Natural killer cell (primary cell): ENCODE data around the gene UGT1A10. TPM values are rescaled to one million over a fixed set of nuclear protein-coding genes. Genes with fewer than 3 reads are reported as not detected.

Experiments
- ATAC-seq, 3 donors: fragments of 150-1000 bp in 2 of 3; fragments of 200-7000 bp in 1 of 3; cut with Tn5 transposase; 1 replicate in 1 of 3; 2 replicates in 2 of 3; pipeline ENCODE4 v1.10.0; 2021; ENCODE audit warnings: mild to moderate bottlenecking in 2 of 3, moderate library complexity in 2 of 3
- DNase-seq, 2 donors: peaks; one replicate each; pipeline versions ENCODE4 v3.0.0 to v3.0.0-alpha.2; 2013 to 2021; ENCODE audit warnings: mixed read lengths in 1 of 2
- H3K27ac ChIP-seq: one replicate; pipeline ENCODE4 v1.5.1; 2013; ENCODE audit warnings: mild to moderate bottlenecking, low read length
- H3K27me3 ChIP-seq: one replicate; pipeline ENCODE4 v1.6.1; 2013; ENCODE audit warnings: low read length; ENCODE audit not compliant: control insufficient read depth, insufficient read depth
- H3K36me3 ChIP-seq: one replicate; pipeline ENCODE4 v1.6.1; 2013; ENCODE audit warnings: low read length; ENCODE audit not compliant: control insufficient read depth, insufficient read depth
- H3K4me1 ChIP-seq: one replicate; pipeline ENCODE4 v1.6.1; 2013; ENCODE audit warnings: low read length; ENCODE audit not compliant: control insufficient read depth, insufficient read depth
- H3K4me3 ChIP-seq: one replicate; pipeline ENCODE4 v1.5.1; 2013; ENCODE audit warnings: low read length
- H3K9me3 ChIP-seq: one replicate; pipeline ENCODE4 v1.6.1; 2013; ENCODE audit warnings: low read length; ENCODE audit not compliant: control insufficient read depth, insufficient read depth
- H3K27ac Mint-ChIP-seq, 2 donors: one replicate each; pipeline ENCODE4 v1.8.0; 2022; ENCODE audit warnings: mild to moderate bottlenecking in 2 of 2, mixed read lengths in 2 of 2, moderate library complexity in 1 of 2
- H3K27me3 Mint-ChIP-seq, 2 donors: one replicate each; pipeline ENCODE4 v1.8.0; 2022; ENCODE audit warnings: low read depth in 2 of 2, mixed read lengths in 2 of 2
- H3K36me3 Mint-ChIP-seq: one replicate; pipeline ENCODE4 v1.8.0; 2022; ENCODE audit warnings: mixed read lengths
- H3K4me1 Mint-ChIP-seq, 2 donors: one replicate each; pipeline ENCODE4 v1.8.0; 2022; ENCODE audit warnings: mixed read lengths in 2 of 2
- H3K4me3 Mint-ChIP-seq: one replicate; pipeline ENCODE4 v1.8.0; 2022; ENCODE audit warnings: mild to moderate bottlenecking, moderate library complexity, mixed read lengths
- H3K9me3 Mint-ChIP-seq, 2 donors: one replicate each; pipeline ENCODE4 v1.8.0; 2022; ENCODE audit warnings: mixed read lengths in 2 of 2
- WGBS: methylation state at CpG from one replicate; pipeline ENCODE4 v1.1.7; 2013; ENCODE audit warnings: missing lambda C conversion rate; ENCODE audit not compliant: insufficient coverage; 5-methylcytosine and 5-hydroxymethylcytosine counted together
- intact Hi-C: fragments of 100-400 bp; cut with micrococcal nuclease; formaldehyde crosslinking; loops from one replicate; pipeline ENCODE4 v1.14.2; 2022
- total RNA-seq, 4 donors: library from RNA; stranded (reverse); fragments of 120-200 nt in 1 of 4; gene quantifications; one replicate each; pipeline versions ENCODE4 v1.2.3 to v1.2.4, GENCODE V29; 2013 to 2022
- TF ChIP-seq, protein P1 (sequence below): fragments of 200-600 bp; IDR thresholded peaks from one replicate; pipeline ENCODE4 v1.8.0; 2022; ENCODE audit warnings: antibody characterized with exemption

Gene UGT1A10
- total RNA-seq, 3 donors from 2014 or later (not counting 1 experiment from before 2014, with no cell fraction given) = not detected

DNA sequence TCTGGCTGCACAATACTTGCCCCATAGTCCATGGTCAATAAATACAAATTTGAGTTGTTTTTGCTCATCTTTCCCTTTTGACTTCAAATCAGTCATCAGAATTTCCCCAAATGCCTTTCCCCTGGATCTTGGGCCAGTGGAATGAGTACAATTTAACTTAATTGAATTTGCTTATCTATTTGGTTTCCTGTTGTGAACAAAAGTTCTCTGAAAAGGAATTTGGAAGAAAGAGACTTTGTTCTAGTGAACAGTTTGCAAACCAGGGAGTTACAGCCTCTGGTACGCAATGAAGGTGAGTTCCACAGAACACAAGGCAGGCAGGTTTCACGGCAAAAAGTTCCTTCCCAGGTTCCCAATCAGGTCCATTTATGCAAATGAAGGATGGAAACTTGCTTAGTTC is 122.6 kb downstream of the UGT1A10 start:
- Histone ChIP-seq H3K4me1 (no peaks in the 10 kb centered on the region), H3K27ac (no peak overlapping the region), H3K27me3 (no peaks in the 10 kb centered on the region), H3K4me3 (no peak overlapping the region), H3K9me3 (no peaks in the 10 kb centered on the region), H3K36me3 (no peaks in the 10 kb centered on the region)
- intact Hi-C loops = no loop called here
- no peak for DNase-seq
- ATAC-seq = no peak
- Mint-ChIP-seq H3K27me3 (peaks cover 10 to 14% of the 10 kb centered on the region in 2 donors), H3K4me1 (no peaks in the 10 kb centered on the region), H3K4me3 (no peak overlapping the region), H3K27ac (no peak overlapping the region), H3K36me3 (no peaks in the 10 kb centered on the region), H3K9me3 (no peaks in the 10 kb centered on the region)
- WGBS = 90% methylated on average over 2 of the region's 2 CpGs
- TF ChIP-seq, protein P1, sequence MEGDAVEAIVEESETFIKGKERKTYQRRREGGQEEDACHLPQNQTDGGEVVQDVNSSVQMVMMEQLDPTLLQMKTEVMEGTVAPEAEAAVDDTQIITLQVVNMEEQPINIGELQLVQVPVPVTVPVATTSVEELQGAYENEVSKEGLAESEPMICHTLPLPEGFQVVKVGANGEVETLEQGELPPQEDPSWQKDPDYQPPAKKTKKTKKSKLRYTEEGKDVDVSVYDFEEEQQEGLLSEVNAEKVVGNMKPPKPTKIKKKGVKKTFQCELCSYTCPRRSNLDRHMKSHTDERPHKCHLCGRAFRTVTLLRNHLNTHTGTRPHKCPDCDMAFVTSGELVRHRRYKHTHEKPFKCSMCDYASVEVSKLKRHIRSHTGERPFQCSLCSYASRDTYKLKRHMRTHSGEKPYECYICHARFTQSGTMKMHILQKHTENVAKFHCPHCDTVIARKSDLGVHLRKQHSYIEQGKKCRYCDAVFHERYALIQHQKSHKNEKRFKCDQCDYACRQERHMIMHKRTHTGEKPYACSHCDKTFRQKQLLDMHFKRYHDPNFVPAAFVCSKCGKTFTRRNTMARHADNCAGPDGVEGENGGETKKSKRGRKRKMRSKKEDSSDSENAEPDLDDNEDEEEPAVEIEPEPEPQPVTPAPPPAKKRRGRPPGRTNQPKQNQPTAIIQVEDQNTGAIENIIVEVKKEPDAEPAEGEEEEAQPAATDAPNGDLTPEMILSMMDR = no peak

DNA sequence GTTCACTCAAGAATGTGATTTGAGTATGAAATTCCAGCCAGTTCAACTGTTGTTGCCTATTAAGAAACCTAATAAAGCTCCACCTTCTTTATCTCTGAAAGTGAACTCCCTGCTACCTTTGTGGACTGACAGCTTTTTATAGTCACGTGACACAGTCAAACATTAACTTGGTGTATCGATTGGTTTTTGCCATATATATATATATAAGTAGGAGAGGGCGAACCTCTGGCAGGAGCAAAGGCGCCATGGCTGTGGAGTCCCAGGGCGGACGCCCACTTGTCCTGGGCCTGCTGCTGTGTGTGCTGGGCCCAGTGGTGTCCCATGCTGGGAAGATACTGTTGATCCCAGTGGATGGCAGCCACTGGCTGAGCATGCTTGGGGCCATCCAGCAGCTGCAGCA is 123.8 kb downstream of the UGT1A10 start, which contains the start of gene UGT1A1:
TSS of gene UGT1A1 (plus strand) at position 228 of the 400 bp plus-strand sequence. CDS start at position 246, 18 bp downstream.
- DNase-seq (no peak), ATAC-seq (no peak)
- H3K4me1 Mint-ChIP-seq = no peaks in the 10 kb centered on the region
- peaks cover 16 to 18% of the 10 kb centered on the region in 2 donors for H3K27me3 Mint-ChIP-seq
- 90% methylated on average over 4 of the region's 6 CpGs for WGBS
- no peak within 1 kb of the TSS for H3K27ac Mint-ChIP-seq
- no peak within 1 kb of the TSS for H3K27ac ChIP-seq
- no peaks in the 10 kb centered on the region for H3K36me3 Mint-ChIP-seq
- no peaks in the 10 kb centered on the region for H3K27me3 ChIP-seq
- H3K4me3 ChIP-seq = no peak within 1 kb of the TSS
- no peaks in the 10 kb centered on the region for H3K9me3 ChIP-seq
- H3K36me3 ChIP-seq = no peaks in the 10 kb centered on the region
- intact Hi-C loops = no loop called here
- H3K4me1 ChIP-seq = no peaks in the 10 kb centered on the region
- TF ChIP-seq, protein P1 = no peak
- no peak within 1 kb of the TSS for H3K4me3 Mint-ChIP-seq
- H3K9me3 Mint-ChIP-seq = no peaks in the 10 kb centered on the region

DNA sequence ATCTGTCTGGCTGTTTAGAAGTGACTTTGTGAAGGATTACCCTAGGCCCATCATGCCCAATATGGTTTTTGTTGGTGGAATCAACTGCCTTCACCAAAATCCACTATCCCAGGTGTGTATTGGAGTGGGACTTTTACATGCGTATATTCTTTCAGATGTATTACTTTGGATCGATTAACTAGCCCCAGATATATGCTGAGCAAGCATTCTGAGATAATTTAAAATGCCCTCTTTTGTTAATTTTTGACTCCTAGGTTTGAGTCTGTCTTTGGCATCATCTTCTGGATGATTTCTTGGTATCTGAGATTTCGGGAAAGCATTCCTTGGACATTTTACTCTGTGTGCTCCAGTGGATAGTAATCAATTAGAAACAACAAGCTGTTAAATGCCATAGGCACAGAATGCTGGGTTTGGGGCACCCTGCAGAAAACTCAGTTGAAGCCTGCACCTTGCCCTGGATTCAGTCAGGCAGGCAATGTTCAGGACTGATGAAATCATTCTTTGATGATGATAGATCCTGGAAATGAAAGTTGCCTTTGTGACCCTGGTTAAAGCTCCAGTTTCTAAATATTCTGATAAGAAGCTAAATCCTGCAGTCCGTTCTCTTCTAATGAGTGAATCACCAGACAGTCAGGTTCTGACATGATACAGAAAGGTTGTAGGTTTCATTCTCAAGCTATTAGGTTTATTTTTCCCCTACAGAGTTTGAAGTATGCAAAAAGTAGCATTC is 125.0 kb downstream of the UGT1A10 start:
- H3K9me3 Mint-ChIP-seq = no peaks in the 10 kb centered on the region
- no peak overlapping the region for H3K4me3 ChIP-seq
- intact Hi-C loops = no loop called here
- no peaks in the 10 kb centered on the region for H3K36me3 ChIP-seq
- no peaks in the 10 kb centered on the region for H3K4me1 Mint-ChIP-seq
- no peak overlapping the region for H3K27ac ChIP-seq
- TF ChIP-seq, protein P1 = no peak
- ATAC-seq = no peak
- H3K27me3 ChIP-seq = no peaks in the 10 kb centered on the region
- 90% methylated on average over 4 of the region's 4 CpGs for WGBS
- no peak for DNase-seq
- no peak overlapping the region for H3K27ac Mint-ChIP-seq
- no peaks in the 10 kb centered on the region for H3K9me3 ChIP-seq
- H3K4me3 Mint-ChIP-seq = no peak overlapping the region
- no peaks in the 10 kb centered on the region for H3K36me3 Mint-ChIP-seq
- H3K27me3 Mint-ChIP-seq = peaks cover 18% of the 10 kb centered on the region in 2 donors
- no peaks in the 10 kb centered on the region for H3K4me1 ChIP-seq

DNA sequence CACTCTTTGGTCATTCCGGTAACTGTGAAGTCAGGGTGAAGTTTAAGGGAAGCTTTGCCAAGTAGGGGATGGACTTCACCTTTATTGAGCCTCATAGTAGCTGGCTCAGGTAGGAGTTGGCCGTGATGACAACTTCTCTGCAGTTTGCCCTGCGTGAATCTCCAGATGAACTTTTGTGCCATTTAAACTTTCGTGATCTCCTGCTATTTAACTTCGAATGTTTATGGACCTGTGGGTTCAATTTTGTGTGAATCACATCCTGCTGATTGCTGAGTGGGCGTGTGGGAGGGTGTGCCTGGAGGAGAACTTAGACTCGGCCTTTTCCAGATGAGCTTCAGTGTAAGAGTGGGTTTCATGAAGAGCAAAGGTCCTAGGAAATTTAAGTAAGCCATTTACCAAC is 128.0 kb downstream of the UGT1A10 start:
- H3K27ac Mint-ChIP-seq = no peak overlapping the region
- H3K4me1 ChIP-seq = no peaks in the 10 kb centered on the region
- no peak for ATAC-seq

More for the DNA sequence above, 128.0 kb downstream of the UGT1A10 start:
- H3K27ac ChIP-seq = no peak overlapping the region
- Mint-ChIP-seq H3K4me1 (no peaks in the 10 kb centered on the region), H3K9me3 (no peaks in the 10 kb centered on the region), H3K27me3 (peaks cover 26 to 31% of the 10 kb centered on the region in 2 donors), H3K4me3 (no peak overlapping the region), H3K36me3 (no peaks in the 10 kb centered on the region)
- DNase-seq = no peak
- H3K36me3 ChIP-seq = no peaks in the 10 kb centered on the region
- H3K9me3 ChIP-seq = no peaks in the 10 kb centered on the region
- intact Hi-C loops = no loop called here
- WGBS = 75% methylated on average over 7 of the region's 7 CpGs
- TF ChIP-seq, protein P1 = no peak
- peaks cover 4% of the 10 kb centered on the region for H3K27me3 ChIP-seq
- H3K4me3 ChIP-seq = no peak overlapping the region
